ENCODE results near the gene COL4A2.

- TF ChIP-seq POLR2A (IDR thresholded peaks at IDR 0.05; ENCODE audit: low read depth) (no peak), CTCF (IDR thresholded peaks at IDR 0.05) (no peak)
Observed at GRCh38 chr13:110379358-110379757, 72.3 kb downstream of the COL4A2 start.

Measured in esophagus muscularis mucosa (tissue), 3 donors.